Kidney glomerular epithelial cell (primary cell): Measurements from ENCODE around the gene SLC35F6.
A peak's percentile ranks its signal among the peaks of the same experiment; 100 is the strongest.
"Not testable (repeated sequence)": the region's sequence is repeated elsewhere in the genome, so short reads cannot be mapped to it uniquely, and the experiment has no call there.

Source experiments
- DNase-seq: peaks from one replicate; lab custom pipeline; 2025; lab: John Stamatoyannopoulos, UW

The SLC35F6 gene

GRCh38 chr2:26757873-26758789 lies 6.0 kb upstream of the SLC35F6 start:
- peak; percentile 97 for DNase-seq

- peak; percentile 50 for DNase-seq
Measured at GRCh38 chr2:26758790-26759321, 5.2 kb upstream of the SLC35F6 start.

GRCh38 chr2:26759845-26760244 lies 4.2 kb upstream of the SLC35F6 start:
- DNase-seq: no peak

GRCh38 chr2:26760991-26761390 lies 3.1 kb upstream of the SLC35F6 start:
- not testable (repeated sequence) for DNase-seq

- no peak for DNase-seq
Measured at GRCh38 chr2:26763019-26763418, 1.1 kb upstream of the SLC35F6 start.

GRCh38 chr2:26764906-26765305 lies 822 bp downstream of the SLC35F6 start:
- no peak for DNase-seq

GRCh38 chr2:26765475-26766200 lies 1.6 kb downstream of the SLC35F6 start:
- DNase-seq: no peak

- no peak for DNase-seq
Measured at GRCh38 chr2:26767129-26767528, 3.0 kb downstream of the SLC35F6 start.

- no peak for DNase-seq
Measured at GRCh38 chr2:26767894-26768487, 3.9 kb downstream of the SLC35F6 start.

- DNase-seq: no peak
Measured at GRCh38 chr2:26768759-26769088, 4.6 kb downstream of the SLC35F6 start.

- DNase-seq: no peak
Measured at GRCh38 chr2:26769089-26769761, 5.1 kb downstream of the SLC35F6 start.

- DNase-seq: peak; percentile 32
Measured at GRCh38 chr2:26770986-26771586, 7.0 kb downstream of the SLC35F6 start.

- peak; percentile 43 for DNase-seq
Measured at GRCh38 chr2:26772064-26773001, 8.2 kb downstream of the SLC35F6 start.

- no peak for DNase-seq
Measured at GRCh38 chr2:26776195-26776800, 12.2 kb downstream of the SLC35F6 start.

GRCh38 chr2:26778098-26778497 lies 14.0 kb downstream of the SLC35F6 start:
- no peak for DNase-seq

GRCh38 chr2:26778507-26778906 lies 14.4 kb downstream of the SLC35F6 start:
- no peak for DNase-seq

- no peak for DNase-seq
Measured at GRCh38 chr2:26780203-26780760, 16.2 kb downstream of the SLC35F6 start.

GRCh38 chr2:26782876-26783704 lies 19.0 kb downstream of the SLC35F6 start:
- no peak for DNase-seq
